T47D (cell line): ENCODE measurements around the gene C16orf89.
A peak's percentile ranks its signal among the peaks of the same experiment; 100 is the strongest.

Experiments
- DNase-seq, 2 experiments: peaks; one replicate each; pipeline versions ENCODE4 v3.0.0 to v3.0.0-alpha.2; 2011 to 2012; ENCODE audit warnings: low read depth in 1 of 2, low spot score in 1 of 2
- JUND ChIP-seq: IDR thresholded peaks from 2 replicates; pipeline ENCODE4 v1.6.1; 2012; ENCODE audit warnings: low read depth
- in situ Hi-C: cut with HindIII; loops from 2 replicates; pipeline ENCODE4 v1.10.0; 2016; ENCODE audit warnings: low sequenced_read_pairs, low pct_unique_long_range_greater_than_20kb

The C16orf89 gene

DNA sequence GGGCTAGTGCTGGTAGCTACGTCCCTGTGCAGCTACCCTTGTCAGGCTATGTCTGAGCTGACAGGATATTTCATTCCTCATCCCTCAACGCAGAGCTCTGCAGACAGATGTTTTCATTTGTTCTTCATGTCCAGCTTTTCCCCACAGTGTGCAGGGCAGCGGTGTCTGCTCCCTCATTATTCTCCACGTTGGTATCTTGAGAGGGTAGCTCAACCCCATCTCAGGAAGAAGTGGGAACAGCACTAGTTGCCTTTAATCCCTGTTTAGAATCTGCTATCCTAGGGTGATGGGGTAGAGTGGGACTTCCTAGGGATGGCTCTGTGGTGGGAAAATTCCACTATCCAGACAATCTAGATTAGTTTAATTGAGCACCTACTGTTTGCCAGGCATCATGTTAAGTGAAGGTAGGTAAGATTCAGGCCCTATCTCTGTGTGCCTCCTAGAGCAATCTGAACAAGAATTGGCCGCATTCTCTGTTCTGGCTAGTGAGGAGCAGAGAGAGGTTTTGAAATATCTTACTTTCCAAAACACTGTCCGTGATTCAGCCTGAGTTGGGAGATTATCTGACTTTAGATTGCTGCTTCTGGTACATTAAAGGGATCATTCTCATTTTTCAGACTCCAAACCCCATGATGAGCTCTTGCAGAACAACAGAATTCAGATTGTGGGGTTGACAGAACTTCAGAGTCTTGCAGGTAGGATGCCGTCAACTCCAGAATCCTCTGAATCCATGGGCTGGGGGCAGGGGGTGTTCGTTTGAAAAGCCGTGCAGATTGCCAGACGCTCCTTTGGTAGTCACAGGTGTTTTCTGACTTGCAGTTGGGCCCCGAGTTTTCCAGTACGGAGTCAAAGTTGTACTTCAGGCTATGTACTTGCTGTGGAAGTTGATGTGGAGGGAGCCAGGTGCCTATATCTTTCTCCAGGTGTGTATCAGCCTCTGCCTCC is 6.8 kb upstream of the C16orf89 start:
- in situ Hi-C loops = no loop called here
- no peak for TF ChIP-seq JUND
- DNase-seq = no peak

- TF ChIP-seq JUND = no peak
- in situ Hi-C loops = no loop called here
These were observed 6.1 kb upstream of the C16orf89 start, which contains the start of gene ALG1 for GRCh38 chr16:5071681-5072333. Gene ALG1 (plus strand): TSS chr16:5071843. CDS start chr16:5071850, 7 bp downstream.

GRCh38 chr16:5071341-5071680 is 5.6 kb upstream of the C16orf89 start:
- TF ChIP-seq JUND = no peak
- no peak for DNase-seq
- in situ Hi-C loops = no loop called here

More at GRCh38 chr16:5071681-5072333, 6.1 kb upstream of the C16orf89 start, which contains the start of gene ALG1:
- peak; percentile 79 to 86 for DNase-seq

GRCh38 chr16:5070431-5071186 is 4.9 kb upstream of the C16orf89 start:
- in situ Hi-C loops = no loop called here
- no peak for DNase-seq
- TF ChIP-seq JUND = no peak

DNA sequence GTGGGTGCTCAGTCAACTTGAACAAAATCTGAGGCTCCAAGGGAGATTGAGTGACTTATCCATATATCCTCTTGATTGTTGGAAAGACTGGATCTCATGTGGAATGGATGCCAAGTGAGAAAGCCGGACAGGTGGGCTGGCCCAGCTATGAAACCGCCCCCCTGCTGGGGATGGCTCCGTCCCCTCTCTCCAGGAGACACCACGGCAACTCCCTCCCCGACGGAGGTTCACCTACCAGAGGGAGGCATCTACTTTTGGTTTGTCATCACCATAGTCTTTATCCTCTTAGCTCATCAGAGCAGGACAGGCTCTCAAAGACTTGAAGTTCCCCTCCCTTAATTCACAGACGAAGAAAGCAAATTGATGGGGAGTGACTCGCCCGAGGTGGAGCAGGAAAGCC is 4.1 kb upstream of the C16orf89 start:
- DNase-seq = no peak
- TF ChIP-seq JUND = no peak
- in situ Hi-C loops = no loop called here

- TF ChIP-seq JUND = no peak
- in situ Hi-C loops = no loop called here
- DNase-seq = no peak
These were observed 3.3 kb upstream of the C16orf89 start for GRCh38 chr16:5069048-5069447.

- DNase-seq = no peak
- in situ Hi-C loops = no loop called here
- no peak for TF ChIP-seq JUND
These were observed 755 bp upstream of the C16orf89 start for GRCh38 chr16:5066511-5066910.

DNA sequence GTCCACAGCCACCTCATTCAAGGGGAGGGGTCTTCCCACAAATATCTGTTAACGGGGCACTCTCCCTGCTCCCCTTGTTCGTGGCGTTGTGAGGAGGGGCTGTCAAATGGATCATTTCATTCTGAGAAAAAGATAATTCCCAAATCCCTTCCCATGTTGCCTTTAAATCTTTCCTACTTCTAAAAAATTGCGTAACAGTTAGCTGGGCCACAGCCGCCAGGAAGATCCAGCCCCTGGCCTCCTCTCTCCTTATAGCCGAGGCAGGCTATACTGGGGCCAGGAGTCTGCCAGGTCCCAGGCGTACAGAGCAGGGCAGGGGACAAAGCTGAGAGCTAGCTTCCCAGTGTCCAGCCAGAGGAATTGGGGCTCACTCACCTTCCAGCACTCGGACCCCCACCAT is 430 bp downstream of the C16orf89 start:
- TF ChIP-seq JUND = no peak
- in situ Hi-C loops = no loop called here

DNA sequence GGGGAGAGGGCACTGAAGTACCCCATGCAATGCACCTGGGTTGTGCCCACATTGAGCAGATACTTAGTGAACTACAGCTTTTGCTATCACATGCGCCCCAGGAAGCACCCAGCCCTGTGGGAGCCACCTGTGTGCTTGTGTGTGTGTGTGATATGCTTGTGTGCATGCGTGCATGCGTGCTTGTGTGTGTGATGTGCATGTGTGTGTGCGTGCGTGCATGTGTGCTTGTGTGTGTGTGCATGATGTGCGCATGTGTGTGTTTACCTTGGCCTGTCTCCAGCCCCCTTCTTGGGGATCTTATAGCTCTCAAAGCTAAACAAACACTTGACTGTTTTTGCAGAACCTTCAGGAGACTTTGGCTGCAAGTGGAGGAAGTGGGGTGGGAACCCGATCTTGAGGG is 841 bp downstream of the C16orf89 start:
- no peak for TF ChIP-seq JUND
- peak in 1 of 2 experiments; percentile 42 for DNase-seq
- in situ Hi-C loops = no loop called here

More for the DNA sequence above, 430 bp downstream of the C16orf89 start:
- no peak for DNase-seq

DNA sequence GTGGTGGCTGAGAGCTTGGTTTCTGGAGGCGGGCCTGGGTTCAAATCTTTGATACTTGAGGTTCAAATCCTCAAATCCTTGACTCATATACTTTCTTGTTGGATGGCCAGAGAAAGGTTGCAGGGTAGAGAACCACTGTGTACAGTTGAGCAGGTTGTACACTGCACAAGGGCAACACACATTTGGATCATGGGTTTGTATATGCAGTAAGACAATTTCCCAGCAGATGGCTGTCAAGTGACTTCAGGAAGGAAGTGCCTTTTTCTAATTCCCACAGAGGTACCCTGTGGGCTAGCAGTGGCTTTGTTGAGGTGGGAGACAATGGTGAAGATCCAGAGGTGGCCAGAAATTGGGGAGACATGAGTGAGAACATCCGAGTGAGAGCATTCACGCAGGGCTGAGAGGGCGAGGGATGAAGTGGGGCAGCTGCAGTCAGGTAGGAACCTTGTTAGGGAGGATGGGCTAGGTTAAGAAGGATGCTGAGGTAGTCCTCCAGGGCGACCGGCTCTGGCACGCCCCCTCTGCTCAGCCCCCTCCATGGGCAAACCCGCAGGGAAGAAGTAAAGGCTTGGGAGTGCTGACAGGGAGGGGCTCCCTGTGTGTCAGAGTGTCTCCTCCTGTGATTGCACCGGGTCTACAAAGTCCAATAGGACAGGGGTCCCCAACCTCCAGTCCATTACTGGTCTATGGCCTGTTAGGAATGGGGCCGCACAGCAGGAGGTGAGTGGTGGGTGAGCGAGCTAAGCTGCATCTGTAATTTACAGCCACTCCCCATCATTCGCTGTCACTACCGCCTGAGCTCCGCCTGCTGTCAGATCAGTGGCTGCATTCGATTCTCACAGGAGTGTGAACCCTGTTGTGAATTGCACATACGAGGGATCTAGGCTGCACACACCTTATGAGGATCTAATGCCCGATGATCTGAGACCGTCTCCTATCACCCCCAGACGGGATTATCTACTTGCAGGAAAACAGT is 2.7 kb downstream of the C16orf89 start:
- no peak for TF ChIP-seq JUND
- in situ Hi-C loops = no loop called here
- peak in 1 of 2 experiments; percentile 46 for DNase-seq

- no peak for TF ChIP-seq JUND
- no peak for DNase-seq
- in situ Hi-C loops = no loop called here
These were observed 3.7 kb downstream of the C16orf89 start for GRCh38 chr16:5062051-5062450.
